GM20431 (cell line): ENCODE data around the gene DNAJA2.
"Not testable (repeated sequence)": the region's sequence is repeated elsewhere in the genome, so short reads cannot be mapped to it uniquely, and the experiment has no call there.

Source experiments
- in situ Hi-C: fragments of 300-500 bp; cut with MseI, MboI; formaldehyde crosslinking; loops from one replicate; pipeline ENCODE4 v1.15.0; 2020; ENCODE audit warnings: low sequenced_read_pairs; ENCODE audit not compliant: unreplicated experiment

Gene DNAJA2

DNA sequence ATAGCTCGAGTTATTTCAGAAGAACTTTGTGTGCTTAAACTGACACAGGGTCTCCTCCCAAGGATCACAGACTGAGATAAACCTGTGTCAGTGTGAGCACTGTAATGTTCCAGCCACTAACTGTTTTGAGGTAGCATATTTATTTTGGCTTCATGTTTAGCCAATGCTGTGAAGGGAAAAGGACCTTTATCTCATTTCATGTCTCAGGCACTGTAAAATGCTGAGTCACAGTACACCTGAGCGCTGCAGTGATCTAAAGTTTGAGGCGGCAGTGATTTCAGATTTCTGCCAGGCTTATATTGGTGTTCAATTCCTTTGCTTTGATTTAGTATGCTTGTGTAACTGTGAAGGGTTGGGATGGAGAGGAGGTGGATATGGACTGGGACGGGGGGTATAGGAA is 3.1 kb upstream of the DNAJA2 start:
- in situ Hi-C loops = no loop called here

DNA sequence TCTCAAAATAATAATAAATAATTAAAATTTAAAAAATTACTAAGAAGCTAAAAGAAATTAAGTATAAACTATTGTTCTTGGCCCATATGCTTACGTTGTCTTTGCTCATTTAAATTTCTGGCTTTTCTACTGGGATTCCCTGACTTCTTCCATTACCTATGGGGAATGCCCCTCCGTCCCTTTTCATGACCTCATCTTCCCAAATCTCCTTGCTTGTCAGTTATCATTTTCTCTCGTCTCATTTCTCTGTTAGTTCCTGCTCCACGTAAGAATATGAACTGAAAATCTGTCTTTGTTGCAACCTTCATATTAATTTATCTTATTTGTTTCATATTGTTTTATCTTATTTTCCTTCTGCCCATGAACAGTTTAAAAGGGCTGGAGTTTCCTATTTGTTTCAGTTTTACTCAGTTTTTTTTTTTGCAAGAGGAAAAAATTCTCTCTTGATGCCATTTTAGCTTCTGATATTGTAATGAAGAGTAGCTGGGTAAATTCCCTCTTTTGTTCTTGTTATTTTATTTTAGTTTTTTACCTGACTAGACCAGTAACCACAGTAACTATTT is 2.5 kb upstream of the DNAJA2 start:
- in situ Hi-C loops = no loop called here

DNA sequence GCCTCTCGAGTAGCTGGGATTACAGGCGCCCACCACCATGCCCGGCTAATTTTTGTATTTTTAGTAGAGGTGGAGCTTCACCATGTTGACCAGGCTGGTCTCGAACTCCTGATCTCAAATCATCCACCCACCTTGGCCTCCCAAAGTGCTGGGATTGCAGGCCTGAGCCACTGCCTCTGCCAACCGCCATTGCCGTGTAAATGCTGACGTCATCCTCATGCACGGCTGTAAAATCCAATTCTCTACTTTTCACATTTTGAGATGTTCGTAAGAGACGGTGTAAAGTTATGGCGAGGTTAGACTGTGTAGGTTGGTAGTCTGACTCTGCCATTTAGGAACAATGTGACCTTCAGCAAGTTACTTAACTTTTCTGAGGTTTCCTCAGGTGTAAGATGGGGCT is 1.7 kb upstream of the DNAJA2 start:
- in situ Hi-C loops = no loop called here

DNA sequence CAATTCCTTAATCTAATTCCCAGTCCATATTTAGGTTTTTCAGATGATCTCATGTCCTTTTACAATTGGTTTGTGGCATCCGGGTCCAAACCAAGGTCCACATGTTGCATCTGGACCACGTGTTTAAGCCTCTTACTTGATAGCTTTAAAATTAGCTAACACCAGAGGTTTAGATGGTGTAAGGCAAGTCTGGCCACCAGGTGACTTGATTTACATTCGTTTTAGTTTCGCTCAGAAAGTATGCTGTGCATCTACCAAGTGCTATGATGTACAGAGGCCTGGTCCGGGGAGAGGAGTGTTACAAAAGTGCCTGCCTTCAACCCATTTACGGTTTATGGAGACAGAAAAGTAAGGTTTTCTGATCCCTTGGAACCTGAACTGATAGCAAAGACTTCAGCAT is 878 bp upstream of the DNAJA2 start:
- in situ Hi-C loops = loop anchor here (25.0 kb wide), 2 partner anchors 163 to 1188 kb away; partner anchors contain the start of genes ABCC12 and NETO2

GRCh38 chr16:46973996-46974324 is 486 bp upstream of the DNAJA2 start:
- in situ Hi-C loops = loop anchor here (25.0 kb wide), 2 partner anchors 163 to 1188 kb away; partner anchors contain the start of genes ABCC12 and NETO2

- in situ Hi-C loops = loop anchor here (25.0 kb wide), 2 partner anchors 165 to 1190 kb away; partner anchors contain the start of genes ABCC12 and NETO2
Observed at GRCh38 chr16:46972429-46973206, 856 bp downstream of the DNAJA2 start.

GRCh38 chr16:46971271-46971670 is 2.2 kb downstream of the DNAJA2 start:
- in situ Hi-C loops = loop anchor here (25.0 kb wide), 2 partner anchors 166 to 1191 kb away; partner anchors contain the start of genes ABCC12 and NETO2

DNA sequence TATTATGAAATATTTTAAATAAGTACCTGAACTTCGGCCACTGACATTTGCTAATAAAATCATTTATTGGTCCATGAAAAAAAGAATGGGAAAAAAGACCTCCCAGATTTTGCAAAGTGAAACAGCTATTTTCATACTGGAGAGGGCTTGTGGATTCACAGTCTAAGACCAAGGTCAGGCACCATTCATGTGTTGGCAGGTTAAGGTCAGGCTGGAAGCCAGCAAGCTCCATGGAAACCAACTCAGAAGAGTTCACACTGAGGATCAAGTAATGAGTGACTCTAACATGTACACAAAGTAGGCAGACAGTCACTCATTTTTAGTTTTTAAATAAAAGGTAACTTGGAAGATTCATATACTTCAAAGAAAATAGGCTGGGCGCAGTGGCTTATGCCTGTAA is 3.4 kb downstream of the DNAJA2 start:
- in situ Hi-C loops = loop anchor here (25.0 kb wide), 2 partner anchors 167 to 1192 kb away; partner anchors contain the start of genes ABCC12 and NETO2

GRCh38 chr16:46968063-46968435 is 5.4 kb downstream of the DNAJA2 start:
- in situ Hi-C loops = loop anchor here (25.0 kb wide), 2 partner anchors 169 to 1194 kb away; partner anchors contain the start of genes ABCC12 and NETO2

- in situ Hi-C loops = loop anchor here (25.0 kb wide), 2 partner anchors 175 to 1200 kb away; partner anchors contain the start of genes ABCC12 and NETO2
Observed at GRCh38 chr16:46962629-46963028, 10.8 kb downstream of the DNAJA2 start.

DNA sequence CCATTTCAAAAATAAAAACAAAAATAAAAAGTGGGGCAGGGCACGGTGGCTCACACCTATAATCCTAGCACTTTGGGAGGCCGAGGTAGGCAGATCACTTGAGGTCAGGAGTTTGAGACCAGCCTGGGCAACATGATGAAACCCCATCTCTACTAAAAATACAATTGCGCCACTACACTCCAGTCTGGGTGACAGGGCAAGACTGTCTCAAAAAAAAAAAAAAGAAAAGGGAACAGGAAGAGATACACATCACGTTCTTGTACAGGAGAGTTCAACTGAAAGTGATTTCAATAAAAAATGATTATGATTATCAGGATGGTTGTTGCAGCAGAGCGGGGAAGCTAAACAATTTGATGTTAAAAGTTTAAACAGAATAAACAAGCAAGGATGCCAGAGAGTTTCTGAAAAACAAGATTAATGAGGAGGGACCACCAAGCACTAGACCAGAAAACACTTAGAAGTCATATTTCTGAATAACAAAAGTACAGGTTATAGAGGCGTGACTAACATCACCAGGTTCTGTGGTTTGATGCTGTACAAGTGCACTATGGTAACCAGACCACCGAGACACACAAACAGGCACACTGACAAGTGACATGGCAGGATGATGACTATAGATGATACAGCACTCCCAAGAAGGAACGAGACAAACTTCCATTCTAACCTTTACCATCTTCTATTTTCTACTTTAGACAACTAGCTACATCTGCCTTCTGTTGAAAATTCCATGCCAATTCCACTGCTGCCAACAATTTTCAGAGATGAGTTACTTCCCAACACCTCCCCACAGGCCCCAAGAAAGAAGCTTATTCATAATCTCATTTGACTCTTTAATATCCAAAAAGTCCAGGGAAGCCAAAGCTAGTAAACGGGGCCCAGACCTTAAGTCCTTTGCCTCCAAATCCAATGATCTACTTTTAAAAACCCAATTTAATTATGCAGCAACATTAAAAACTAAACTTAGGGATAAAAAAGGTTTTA is 11.8 kb downstream of the DNAJA2 start:
- in situ Hi-C loops = loop anchor here (25.0 kb wide), 2 partner anchors 176 to 1201 kb away; partner anchors contain the start of genes ABCC12 and NETO2

DNA sequence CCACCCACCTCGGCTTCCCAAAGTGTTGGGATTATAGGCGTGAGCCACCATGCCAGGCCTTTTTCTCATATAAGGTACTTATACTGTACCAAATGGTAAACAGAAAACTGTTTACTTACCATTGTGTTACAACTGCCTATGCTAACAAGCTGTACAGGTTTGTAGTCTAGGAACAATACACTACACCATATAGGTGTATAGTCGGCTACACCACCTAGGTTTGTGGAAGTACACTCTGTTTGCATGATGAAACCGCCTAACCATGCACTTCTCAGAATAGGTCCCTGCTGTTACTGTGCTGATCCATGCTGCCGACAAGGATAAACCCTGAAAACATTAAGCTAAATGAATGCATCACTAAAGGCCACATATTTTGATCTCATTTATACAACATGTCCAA is 18.9 kb downstream of the DNAJA2 start:
- in situ Hi-C loops = loop anchor here (25.0 kb wide), 2 partner anchors 183 to 1208 kb away; partner anchors contain the start of genes ABCC12 and NETO2

GRCh38 chr16:46950009-46950408 is 23.5 kb downstream of the DNAJA2 start:
- in situ Hi-C loops = loop anchor here (25.0 kb wide), 2 partner anchors 187 to 1212 kb away; partner anchors contain the start of genes ABCC12 and NETO2

GRCh38 chr16:46949241-46949892 is 24.1 kb downstream of the DNAJA2 start:
- in situ Hi-C loops = no loop called here

- in situ Hi-C loops = no loop called here
Observed at GRCh38 chr16:46948548-46949166, 24.8 kb downstream of the DNAJA2 start.

- in situ Hi-C loops = no loop called here
Observed at GRCh38 chr16:46947900-46948547, 25.4 kb downstream of the DNAJA2 start.

DNA sequence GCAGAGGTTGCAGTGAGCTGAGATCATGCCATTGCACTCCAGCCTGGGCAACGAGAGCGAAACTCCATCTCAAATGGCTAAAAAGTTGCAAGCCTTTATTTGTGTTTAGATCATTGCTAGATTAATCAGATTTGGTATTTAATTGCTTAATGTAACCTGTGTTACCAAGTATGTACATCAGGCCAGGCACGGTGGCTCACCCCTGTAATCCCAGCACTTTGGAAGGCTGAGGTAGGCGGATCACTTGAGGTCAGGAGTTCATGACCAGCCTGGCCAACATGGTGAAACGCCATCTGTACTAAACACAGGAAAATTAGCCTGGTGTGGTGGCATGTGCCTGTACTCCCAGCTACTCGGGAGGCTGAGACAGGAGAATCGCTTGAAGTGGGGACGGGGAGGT is 28.8 kb downstream of the DNAJA2 start:
- in situ Hi-C loops = not testable (repeated sequence)

DNA sequence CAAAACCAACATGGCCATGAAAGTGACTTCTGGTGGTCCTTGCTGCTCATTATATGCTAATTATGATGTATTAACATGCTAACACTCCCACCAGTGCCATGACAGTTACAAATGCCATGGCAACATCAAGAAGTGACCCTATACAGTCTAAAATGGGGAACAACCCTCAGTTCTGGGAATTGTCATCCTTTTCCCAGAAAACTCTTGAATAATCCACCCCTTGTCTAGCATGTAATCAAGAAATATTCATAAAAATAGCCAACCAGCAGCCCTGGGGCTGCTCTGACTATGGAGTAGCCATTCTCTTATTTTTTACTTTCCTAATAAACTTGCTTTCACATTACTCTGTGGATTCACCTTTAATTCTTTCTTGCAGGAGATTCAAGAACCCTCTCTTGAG is 35.9 kb downstream of the DNAJA2 start:
- in situ Hi-C loops = no loop called here
